Tibial artery (tissue), 4 donors: Measurements from ENCODE around the gene GNAI3.

Experiments used
- DNase-seq, 2 donors: peaks; one replicate each; pipeline ENCODE4 v3.0.0-alpha.2; 2019
- H3K27ac ChIP-seq, 2 donors: fragments of 200-600 bp; sonication (generic) in 1 of 2; 1 replicate in 1 of 2; 2 replicates in 1 of 2; pipeline ENCODE4 v1.5.1; 2018 to 2019; ENCODE audit warnings: mild to moderate bottlenecking in 1 of 2
- H3K27me3 ChIP-seq, 2 donors: fragments of 200-600 bp; sonication (generic) in 1 of 2; one replicate each; pipeline versions ENCODE4 v1.5.1 to v1.6.0; 2016 to 2019
- H3K36me3 ChIP-seq, 3 donors: fragments of 200-600 bp; sonication (generic) in 2 of 3; one replicate each; pipeline ENCODE4 v1.5.1; 2016 to 2019; ENCODE audit warnings: mild to moderate bottlenecking in 2 of 3
- H3K4me1 ChIP-seq, 4 donors: fragments of 200-600 bp; sonication (generic) in 2 of 4; 1 replicate in 3 of 4; 2 replicates in 1 of 4; pipeline ENCODE4 v1.5.1; 2016 to 2019
- H3K4me3 ChIP-seq, 2 donors: fragments of 200-600 bp; sonication (generic) in 1 of 2; 1 replicate in 1 of 2; 2 replicates in 1 of 2; pipeline ENCODE4 v1.5.1; 2018 to 2019; ENCODE audit warnings: mild to moderate bottlenecking in 2 of 2
- H3K9me3 ChIP-seq, 3 donors: fragments of 200-600 bp; sonication (generic) in 1 of 3; one replicate each; pipeline ENCODE4 v1.5.1; 2016 to 2019
- CTCF ChIP-seq, 2 experiments: fragments of 200-600 bp in 1 of 2; fragments of 450-650 bp in 1 of 2; IDR thresholded peaks; one replicate each; pipeline ENCODE4 v1.5.1; 2017 to 2019; ENCODE audit warnings: antibody characterized with exemption in 2 of 2, mild to moderate bottlenecking in 1 of 2, moderate library complexity in 1 of 2
- intact Hi-C: fragments of 100-400 bp; cut with DNase I; formaldehyde crosslinking; loops from one replicate; pipeline ENCODE4 v1.15.0; 2023; ENCODE audit warnings: low total_unique reads

Gene GNAI3

GRCh38 chr1:109517337-109517736 lies 31.1 kb upstream of the GNAI3 start:
- Histone ChIP-seq H3K9me3 (no peaks in the 10 kb centered on the region), H3K27me3 (peaks cover 0 to 3% of the 10 kb centered on the region in 2 donors), H3K27ac (no peak overlapping the region), H3K4me1 (no peaks in the 10 kb centered on the region), H3K4me3 (no peak overlapping the region), H3K36me3 (no peaks in the 10 kb centered on the region)
- TF ChIP-seq CTCF (IDR thresholded peaks at IDR 0.05) = no peak
- no peak for DNase-seq
- intact Hi-C loops = no loop called here

GRCh38 chr1:109521002-109521951 lies 27.1 kb upstream of the GNAI3 start:
- peaks cover 0 to 9% of the 10 kb centered on the region in 2 donors for H3K27me3 ChIP-seq
- H3K4me3 ChIP-seq = no peak overlapping the region
- intact Hi-C loops = no loop called here
- TF ChIP-seq CTCF (IDR thresholded peaks at IDR 0.05) = no peak
- no peaks in the 10 kb centered on the region for H3K9me3 ChIP-seq
- H3K27ac ChIP-seq = no peak overlapping the region
- no peaks in the 10 kb centered on the region for H3K4me1 ChIP-seq
- no peak for DNase-seq
- no peaks in the 10 kb centered on the region for H3K36me3 ChIP-seq

- Histone ChIP-seq H3K4me3 (no peak overlapping the region), H3K27me3 (peaks cover 0 to 9% of the 10 kb centered on the region in 2 donors), H3K4me1 (no peaks in the 10 kb centered on the region), H3K9me3 (no peaks in the 10 kb centered on the region), H3K36me3 (no peaks in the 10 kb centered on the region), H3K27ac (no peak overlapping the region)
- no peak for DNase-seq
- no peak for TF ChIP-seq CTCF (IDR thresholded peaks at IDR 0.05)
- intact Hi-C loops = no loop called here
Measured at GRCh38 chr1:109522026-109522425, 26.4 kb upstream of the GNAI3 start.

- Histone ChIP-seq H3K4me1 (no peaks in the 10 kb centered on the region), H3K27ac (no peak overlapping the region), H3K9me3 (no peaks in the 10 kb centered on the region), H3K36me3 (no peaks in the 10 kb centered on the region), H3K4me3 (no peak overlapping the region), H3K27me3 (peaks cover 0 to 9% of the 10 kb centered on the region in 2 donors)
- no peak for TF ChIP-seq CTCF (IDR thresholded peaks at IDR 0.05)
- no peak for DNase-seq
- intact Hi-C loops = no loop called here
Measured at GRCh38 chr1:109523706-109524105, 24.7 kb upstream of the GNAI3 start.

- peaks cover 0 to 10% (median 6%) of the 10 kb centered on the region in 4 donors for H3K4me1 ChIP-seq
- no peak overlapping the region for H3K4me3 ChIP-seq
- no peak for DNase-seq
- H3K27me3 ChIP-seq = peaks cover 0 to 5% of the 10 kb centered on the region in 2 donors
- H3K36me3 ChIP-seq = no peaks in the 10 kb centered on the region
- no peaks in the 10 kb centered on the region for H3K9me3 ChIP-seq
- intact Hi-C loops = no loop called here
- no peak for TF ChIP-seq CTCF (IDR thresholded peaks at IDR 0.05)
- H3K27ac ChIP-seq = no peak overlapping the region
Measured at GRCh38 chr1:109527098-109527811, 21.2 kb upstream of the GNAI3 start.
